HG03460 (cell line): Measurements from ENCODE around the gene LGALS4.
"Not testable (repeated sequence)": the region's sequence is repeated elsewhere in the genome, so short reads cannot be mapped to it uniquely, and the experiment has no call there.

Source experiments
- ATAC-seq: cut with Tn5 transposase; IDR thresholded peaks from one replicate; pipeline ENCODE4 v1.9.1; 2021; ENCODE audit not compliant: unreplicated experiment

LGALS4 gene

GRCh38 chr19:38843175-38843758 lies 30.5 kb upstream of the LGALS4 start:
- ATAC-seq: no peak

- ATAC-seq: no peak
Observed at GRCh38 chr19:38842439-38843174, 29.9 kb upstream of the LGALS4 start.

GRCh38 chr19:38841787-38842438 lies 29.2 kb upstream of the LGALS4 start:
- ATAC-seq: no peak

- no peak for ATAC-seq
Observed at GRCh38 chr19:38841180-38841766, 28.5 kb upstream of the LGALS4 start.

GRCh38 chr19:38840583-38840968 lies 27.8 kb upstream of the LGALS4 start:
- ATAC-seq: no peak

- no peak for ATAC-seq
Observed at GRCh38 chr19:38839816-38840582, 27.3 kb upstream of the LGALS4 start.

- no peak for ATAC-seq
Observed at GRCh38 chr19:38838986-38839761, 26.4 kb upstream of the LGALS4 start.

- no peak for ATAC-seq
Observed at GRCh38 chr19:38838208-38838985, 25.7 kb upstream of the LGALS4 start.

GRCh38 chr19:38837656-38838121 lies 24.9 kb upstream of the LGALS4 start:
- ATAC-seq: no peak

- ATAC-seq: no peak
Observed at GRCh38 chr19:38836983-38837626, 24.4 kb upstream of the LGALS4 start.

- ATAC-seq: no peak
Observed at GRCh38 chr19:38836159-38836982, 23.6 kb upstream of the LGALS4 start.

- ATAC-seq: no peak
Observed at GRCh38 chr19:38834590-38834989, 21.8 kb upstream of the LGALS4 start.

- ATAC-seq: no peak
Observed at GRCh38 chr19:38834104-38834490, 21.4 kb upstream of the LGALS4 start.

- no peak for ATAC-seq
Observed at GRCh38 chr19:38833092-38833425, 20.3 kb upstream of the LGALS4 start.

- peak; percentile 43 for ATAC-seq
Observed at GRCh38 chr19:38831142-38831605, 18.4 kb upstream of the LGALS4 start.

- ATAC-seq: no peak
Observed at GRCh38 chr19:38830039-38830733, 17.4 kb upstream of the LGALS4 start.

GRCh38 chr19:38829203-38829602 lies 16.5 kb upstream of the LGALS4 start:
- not testable (repeated sequence) for ATAC-seq
